ENCODE data around the gene PPP3CA.
A peak's percentile ranks its signal among the peaks of the same experiment; 100 is the strongest.
"Not testable (repeated sequence)": the region's sequence is repeated elsewhere in the genome, so short reads cannot be mapped to it uniquely, and the experiment has no call there.

The PPP3CA gene

DNA sequence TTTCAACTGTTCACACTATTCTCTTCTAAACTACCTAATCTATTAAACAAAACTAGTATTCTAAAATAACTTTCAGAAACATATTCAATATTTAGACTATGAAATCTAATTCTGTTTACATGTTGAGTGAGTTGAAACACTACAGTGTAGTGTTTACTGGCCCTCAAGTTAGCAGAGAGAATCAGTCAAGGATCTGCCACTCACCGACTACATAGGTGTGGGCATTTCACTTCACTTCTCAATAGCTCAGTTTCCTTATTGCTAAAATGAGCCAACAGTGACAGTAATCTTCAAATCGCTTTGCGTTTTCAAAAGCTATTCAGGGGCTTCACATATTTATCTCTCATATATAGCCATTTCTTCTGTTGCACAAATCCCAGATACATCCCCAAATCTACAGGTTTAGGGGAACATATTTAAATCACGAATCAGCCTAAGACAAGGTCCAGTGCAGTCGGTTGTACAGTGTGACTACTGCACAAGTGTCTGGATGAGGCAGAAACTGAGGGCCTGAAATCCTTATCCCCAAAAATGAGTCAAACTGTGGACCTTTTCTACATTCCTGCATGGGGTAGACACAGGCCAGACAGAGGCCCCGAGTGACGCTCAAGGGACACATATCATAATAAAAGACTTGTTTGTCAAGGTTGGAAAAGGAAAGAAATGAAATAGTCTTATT lies 129.8 kb downstream of the PPP3CA start:
- no peak for DNase-seq (ENCODE audit: low read depth, low spot score)

- no peak for DNase-seq (ENCODE audit: low read depth, low spot score)
Measured at GRCh38 chr4:101211146-101211553, 136.2 kb downstream of the PPP3CA start.

DNA sequence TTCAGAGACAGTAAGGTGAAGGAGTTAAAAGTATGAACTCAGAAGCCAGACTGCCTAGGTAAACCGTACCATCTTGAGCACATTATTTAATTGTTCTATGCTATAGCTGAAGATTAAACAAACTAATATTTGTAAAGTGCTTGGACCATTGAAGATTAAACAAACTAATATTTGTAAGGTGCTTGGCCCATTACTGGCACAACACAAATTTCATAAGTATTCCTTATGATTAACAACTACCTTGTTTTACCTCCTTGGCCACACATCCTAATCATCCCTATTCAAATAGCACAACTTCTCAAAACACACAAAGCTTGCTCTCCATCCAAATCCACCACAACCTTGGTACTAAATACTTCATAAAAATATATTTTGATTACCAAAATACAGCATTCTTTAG lies 137.0 kb downstream of the PPP3CA start:
- no peak for DNase-seq (ENCODE audit: low read depth, low spot score)

GRCh38 chr4:101208171-101208570 lies 139.2 kb downstream of the PPP3CA start:
- no peak for DNase-seq (ENCODE audit: low read depth, low spot score)

DNA sequence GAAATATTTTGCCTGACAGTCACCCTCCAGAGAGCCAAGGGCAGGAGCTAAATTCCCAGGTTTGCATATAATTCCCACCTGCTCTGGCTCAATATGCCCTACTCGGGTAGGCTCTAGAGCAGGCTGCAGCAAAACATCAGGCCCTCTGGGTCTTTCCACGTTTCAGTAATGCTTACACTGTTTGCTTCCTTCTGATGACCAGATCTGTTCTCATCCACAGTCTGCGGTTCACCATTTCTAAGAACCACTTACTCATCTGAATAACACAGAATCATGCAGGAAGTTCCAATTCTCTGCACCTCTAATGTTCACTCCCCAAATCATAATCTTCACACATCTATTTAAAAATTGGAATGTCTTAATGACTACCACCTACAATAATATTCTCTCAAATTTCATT lies 141.4 kb downstream of the PPP3CA start:
- no peak for DNase-seq (ENCODE audit: low read depth, low spot score)

DNA sequence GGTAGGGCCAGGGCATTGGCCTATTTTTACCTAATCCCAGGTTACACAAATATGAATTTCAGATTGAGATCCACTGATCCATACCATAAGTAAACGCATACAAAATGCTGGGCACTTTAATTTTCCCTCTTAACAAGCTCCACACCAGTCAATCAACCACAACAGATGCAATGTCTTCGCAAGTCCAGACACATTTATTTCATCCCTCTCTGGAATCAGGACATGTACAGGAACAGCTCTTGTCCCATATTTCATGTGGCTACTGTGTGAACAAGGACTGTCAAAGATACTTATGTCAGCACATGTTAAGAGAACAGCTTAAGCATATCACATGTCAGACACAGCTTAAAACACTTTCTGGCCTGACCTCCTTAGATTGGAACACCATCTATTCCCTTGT lies 145.9 kb downstream of the PPP3CA start:
- DNase-seq (ENCODE audit: low read depth, low spot score) = no peak

- DNase-seq (ENCODE audit: low read depth, low spot score) = peak; percentile 45
Measured at GRCh38 chr4:101200561-101200960, 146.8 kb downstream of the PPP3CA start.

DNA sequence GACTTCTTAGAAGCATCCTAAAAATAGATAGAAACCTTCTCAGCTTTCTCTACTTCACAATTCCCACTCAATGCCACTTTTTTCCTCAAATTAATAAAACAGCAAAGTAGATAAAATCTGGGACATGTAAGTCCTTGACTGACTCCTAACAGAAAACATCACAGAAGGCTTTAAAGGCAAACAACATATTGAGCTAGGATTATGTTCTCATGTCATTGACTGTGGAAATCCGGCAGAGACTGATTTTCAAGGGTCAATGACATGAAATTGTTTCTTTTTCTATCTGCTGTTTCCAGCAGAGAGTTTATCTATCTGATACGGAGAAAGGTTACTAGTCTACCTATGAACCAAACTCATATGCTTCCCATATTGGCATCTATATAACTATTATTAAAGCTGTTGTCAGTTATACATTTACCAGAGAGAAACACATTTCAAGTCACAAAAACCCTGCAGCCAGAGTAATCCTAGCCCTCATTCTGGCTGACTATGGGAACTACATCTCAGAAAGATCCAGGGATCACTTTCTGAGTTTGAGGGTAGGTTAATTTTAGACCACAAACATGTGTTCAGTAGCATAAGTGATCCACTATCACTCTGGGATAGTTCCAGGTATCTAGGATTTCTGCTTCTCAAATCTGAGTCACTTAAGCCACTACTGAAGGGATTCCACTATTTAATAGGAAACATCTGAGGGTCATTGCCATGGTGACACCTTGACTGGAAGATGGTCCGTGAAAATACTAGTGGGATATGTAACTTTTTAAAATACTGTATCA lies 147.6 kb downstream of the PPP3CA start:
- no peak for DNase-seq (ENCODE audit: low read depth, low spot score)

GRCh38 chr4:101198682-101199339 lies 148.5 kb downstream of the PPP3CA start:
- no peak for DNase-seq (ENCODE audit: low read depth, low spot score)

GRCh38 chr4:101197350-101197749 lies 150.0 kb downstream of the PPP3CA start:
- DNase-seq (ENCODE audit: low read depth, low spot score) = no peak

DNA sequence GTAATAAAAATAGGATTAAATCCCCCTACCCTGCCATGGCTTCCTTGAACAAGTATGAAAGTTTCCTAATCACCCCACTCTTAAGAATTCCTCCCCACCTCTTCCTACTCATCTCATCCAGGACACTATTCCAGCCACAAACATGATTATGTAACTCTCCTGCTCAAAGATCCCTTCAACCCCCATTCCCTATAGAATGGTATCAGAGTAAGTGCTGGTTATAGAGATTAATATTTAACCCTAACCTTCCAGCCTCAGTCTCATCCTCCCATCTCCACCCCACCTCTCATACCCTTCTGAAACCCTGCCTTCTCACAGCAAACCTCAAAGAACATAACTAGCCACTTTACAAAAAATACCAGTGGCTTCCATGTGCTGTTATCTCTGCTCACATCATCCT lies 155.1 kb downstream of the PPP3CA start:
- no peak for DNase-seq (ENCODE audit: low read depth, low spot score)

DNA sequence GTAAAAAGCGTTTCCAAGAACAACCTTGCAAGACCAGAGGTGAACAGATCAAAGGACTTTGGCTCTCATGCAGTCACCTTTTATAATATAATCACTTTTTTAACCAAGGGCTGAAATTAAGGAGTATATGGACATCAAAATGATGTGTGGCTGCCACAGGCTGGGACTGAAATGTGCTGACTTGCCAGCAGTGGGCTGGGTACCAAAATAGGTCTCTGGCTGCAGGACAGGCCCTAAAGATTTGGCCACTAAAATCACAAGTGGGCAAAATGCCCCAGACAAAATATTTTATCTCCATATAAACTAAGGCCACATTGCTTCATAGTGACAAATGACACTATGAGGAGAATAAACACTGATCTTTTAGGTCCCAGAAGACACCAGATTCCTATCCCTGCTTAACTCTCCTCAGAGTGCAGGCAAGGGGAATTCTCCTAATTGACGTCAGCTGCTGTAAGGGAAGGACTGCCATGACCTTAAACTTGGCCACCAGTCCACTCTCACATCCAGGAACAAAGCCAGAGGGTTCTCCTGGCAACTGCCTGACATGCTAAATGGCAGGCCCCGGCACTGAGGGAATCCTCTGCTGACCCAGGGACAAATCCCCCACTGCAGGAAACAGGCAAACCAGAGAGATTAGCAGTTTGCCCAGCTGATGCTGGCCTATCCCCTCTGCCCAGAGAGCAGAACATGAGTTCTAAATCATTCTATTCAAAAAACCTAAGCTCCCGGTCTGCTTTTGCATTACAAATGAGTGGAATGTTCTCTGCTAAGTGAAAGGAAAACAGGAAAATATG lies 155.8 kb downstream of the PPP3CA start:
- DNase-seq (ENCODE audit: low read depth, low spot score) = peak; percentile 43

DNA sequence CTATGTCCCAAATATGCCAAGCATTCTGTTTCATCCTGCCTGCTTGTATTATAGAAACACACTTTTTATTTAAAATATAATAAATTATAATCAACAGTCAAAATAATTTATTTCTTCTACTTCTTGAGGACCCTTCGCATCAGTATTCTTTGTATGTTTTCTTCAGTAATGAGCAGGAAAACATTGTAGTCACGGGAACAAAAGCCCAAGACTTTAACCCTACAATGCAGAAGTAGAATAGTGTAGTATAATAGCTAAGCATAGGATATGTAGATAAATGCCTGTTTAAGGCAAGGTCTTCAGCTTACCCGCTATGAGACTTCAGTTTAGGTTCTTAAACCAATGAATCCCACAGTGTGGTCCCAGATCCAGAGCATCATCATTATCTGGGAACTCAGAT lies 156.6 kb downstream of the PPP3CA start:
- no peak for DNase-seq (ENCODE audit: low read depth, low spot score)

GRCh38 chr4:101188906-101189305 lies 158.4 kb downstream of the PPP3CA start:
- no peak for DNase-seq (ENCODE audit: low read depth, low spot score)

DNA sequence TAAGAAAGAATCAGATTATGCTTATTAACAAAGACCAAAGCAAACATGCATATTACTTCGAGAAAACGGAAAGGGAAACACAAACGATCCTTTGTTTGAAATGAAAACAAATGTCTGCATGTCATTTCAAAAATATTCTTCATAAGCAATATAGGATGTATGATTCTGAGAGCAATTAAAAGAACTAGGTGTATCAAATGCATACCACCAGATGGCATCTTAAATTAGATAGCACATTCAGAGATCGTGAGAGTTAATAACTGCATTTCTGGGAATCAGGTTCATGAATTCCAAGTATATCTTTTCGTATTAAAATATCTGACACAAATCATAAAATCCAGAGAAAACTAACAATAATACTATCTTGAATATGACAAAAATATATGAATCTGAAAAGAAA lies 159.5 kb downstream of the PPP3CA start:
- no peak for DNase-seq (ENCODE audit: low read depth, low spot score)

DNA sequence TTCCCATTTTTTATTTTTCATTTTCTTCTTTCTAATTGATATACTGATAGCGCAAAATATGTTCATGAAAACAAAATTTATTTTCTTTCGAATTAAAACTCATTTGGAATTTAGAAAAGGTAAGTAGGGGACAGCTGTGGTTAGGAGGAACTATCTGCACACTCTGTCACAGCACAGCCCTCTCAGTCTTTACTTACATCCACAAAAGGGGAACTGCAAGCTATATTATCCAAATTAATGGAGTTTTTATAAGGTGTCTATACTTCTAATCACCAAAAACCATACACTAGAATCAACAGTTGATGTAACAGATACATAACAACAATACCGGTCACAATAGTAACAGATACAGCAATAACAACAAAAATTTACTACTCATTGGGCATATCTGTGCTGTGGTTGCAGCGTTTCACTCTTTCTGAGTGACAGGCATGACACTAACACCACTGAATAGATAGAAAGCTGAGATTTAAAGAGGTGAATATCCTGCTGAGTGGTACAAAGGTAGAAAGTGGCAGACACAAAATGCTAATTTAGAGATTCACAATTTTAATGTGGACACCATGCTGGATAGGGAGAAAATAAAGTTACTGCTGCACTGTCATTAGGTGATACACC lies 160.7 kb downstream of the PPP3CA start:
- DNase-seq (ENCODE audit: low read depth, low spot score) = no peak

DNA sequence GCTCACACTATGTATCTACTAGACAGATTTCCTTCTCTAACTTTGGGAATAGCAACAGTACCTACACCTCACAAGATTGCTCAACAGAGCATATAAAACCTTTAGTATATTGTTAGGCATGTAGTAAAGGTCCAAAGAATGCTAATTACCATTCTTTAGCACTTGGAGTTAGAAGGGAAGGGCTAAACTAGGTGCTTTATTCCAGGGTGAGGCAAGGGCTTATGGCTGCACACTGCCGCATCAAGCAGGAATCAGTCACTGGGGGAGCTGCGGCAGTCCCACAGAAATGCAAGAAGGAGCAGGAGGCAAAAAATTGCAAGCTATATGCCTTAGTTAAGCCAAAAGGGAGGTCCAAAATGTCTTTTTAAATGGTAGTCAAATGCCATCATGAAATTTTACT lies 162.7 kb downstream of the PPP3CA start:
- no peak for DNase-seq (ENCODE audit: low read depth, low spot score)

DNA sequence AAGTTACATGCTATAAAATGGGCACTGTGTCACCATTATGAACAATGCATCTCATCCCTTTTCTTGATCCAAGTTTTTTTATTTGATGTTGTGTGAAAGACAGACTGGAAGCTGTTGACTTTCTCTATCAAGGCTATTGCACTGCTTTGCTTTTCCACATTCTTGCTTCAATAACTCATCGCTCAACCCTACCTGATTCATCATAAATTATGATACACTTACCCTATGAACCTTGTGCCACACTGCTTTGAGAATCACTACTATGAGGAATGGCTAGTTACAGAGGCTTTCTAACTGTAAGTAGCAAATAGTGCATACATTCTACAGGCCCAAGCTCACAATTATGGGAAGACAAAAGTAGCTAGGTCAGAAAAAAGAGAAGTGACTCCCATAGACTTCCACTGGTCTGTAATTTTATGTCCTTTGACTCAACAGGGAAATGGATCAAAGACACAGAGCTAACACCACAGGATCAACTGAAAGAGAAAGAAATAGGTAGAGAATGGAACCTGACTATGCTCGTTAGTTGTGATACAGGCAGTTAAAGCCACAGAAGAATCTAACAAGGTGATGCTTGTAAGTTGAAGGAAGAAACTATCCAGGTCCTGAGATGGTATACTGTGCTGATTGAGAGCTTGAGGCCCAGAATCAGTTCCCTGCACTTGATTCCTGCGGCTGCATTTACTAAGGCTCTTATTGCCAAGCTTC lies 163.5 kb downstream of the PPP3CA start:
- no peak for DNase-seq (ENCODE audit: low read depth, low spot score)

DNA sequence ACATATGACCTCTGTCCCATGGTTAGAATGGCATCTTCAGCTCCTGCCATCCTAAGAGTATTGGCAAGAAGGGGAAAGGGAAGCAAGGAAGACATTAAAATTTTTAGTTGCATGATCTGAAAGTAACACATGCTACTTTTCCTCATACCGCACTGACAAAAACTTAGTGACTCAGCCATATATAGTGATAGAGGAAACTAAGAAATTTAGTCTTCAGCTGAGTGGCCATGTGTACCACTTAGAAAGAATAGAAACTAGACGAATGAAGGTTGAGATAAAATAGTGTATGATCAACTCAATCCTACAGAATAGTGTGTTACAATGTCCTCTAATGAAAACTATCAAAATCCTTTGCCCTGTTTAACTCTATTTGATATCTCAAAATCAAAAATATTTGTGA lies 164.1 kb downstream of the PPP3CA start:
- DNase-seq (ENCODE audit: low read depth, low spot score) = no peak

DNA sequence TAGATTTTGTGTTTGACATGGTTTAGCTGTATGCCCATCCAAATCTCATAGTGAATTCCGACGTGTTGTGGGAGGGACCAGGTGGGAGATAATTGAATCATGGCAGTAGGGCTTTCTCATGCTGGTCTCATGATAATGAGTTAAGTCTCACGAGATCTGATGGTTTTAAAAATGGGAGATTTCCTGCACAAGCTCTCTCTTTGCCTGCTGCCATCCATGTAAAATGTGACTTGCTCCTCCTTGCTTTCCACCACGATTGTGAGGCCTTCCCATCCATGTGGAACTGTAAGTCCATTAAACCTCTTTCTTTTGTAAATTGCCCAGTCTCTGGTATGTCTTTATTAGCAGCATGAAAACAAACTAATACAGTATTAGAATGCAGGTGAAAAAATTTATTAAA lies 164.6 kb downstream of the PPP3CA start:
- not testable (repeated sequence) for DNase-seq (ENCODE audit: low read depth, low spot score)

DNA sequence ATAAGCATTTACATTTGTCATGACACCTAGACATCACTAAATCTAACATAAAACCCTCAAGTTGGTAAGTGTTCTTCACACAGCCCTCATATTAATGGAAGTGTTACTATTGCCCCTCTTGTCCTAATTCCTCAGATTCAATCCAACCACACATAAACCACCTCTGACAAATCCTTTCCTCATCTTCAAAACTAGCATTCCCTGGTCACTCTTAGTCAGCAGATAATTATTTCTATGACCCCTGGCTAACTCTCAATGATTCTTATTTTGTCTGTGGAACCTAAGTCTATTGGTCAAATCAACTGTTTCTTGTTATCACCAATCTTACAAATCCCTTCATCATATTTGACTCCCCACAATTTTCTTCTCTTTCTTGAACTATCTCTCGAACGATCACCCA lies 168.6 kb downstream of the PPP3CA start:
- no peak for DNase-seq (ENCODE audit: low read depth, low spot score)

Measured in smooth muscle cell of the brain vasculature (primary cell).